OCI-LY1 (cell line): ENCODE data around the gene MEG3.

Source experiments
- CTCF ChIP-seq: fragments of 200-600 bp; sonication (generic), shearing (Covaris generic); IDR thresholded peaks from 2 replicates; pipeline ENCODE4 v1.5.1; 2017; ENCODE audit warnings: mild to moderate bottlenecking, antibody characterized with exemption, low read length, moderate library complexity, mixed read lengths
- EZH2 ChIP-seq: fragments of 200-600 bp; sonication (generic), shearing (Covaris generic); IDR thresholded peaks from 2 replicates; pipeline ENCODE4 v1.8.0; 2017; ENCODE audit warnings: borderline replicate concordance, mixed run types, mild to moderate bottlenecking, antibody characterized with exemption, low read length, moderate library complexity, mixed read lengths

DNA sequence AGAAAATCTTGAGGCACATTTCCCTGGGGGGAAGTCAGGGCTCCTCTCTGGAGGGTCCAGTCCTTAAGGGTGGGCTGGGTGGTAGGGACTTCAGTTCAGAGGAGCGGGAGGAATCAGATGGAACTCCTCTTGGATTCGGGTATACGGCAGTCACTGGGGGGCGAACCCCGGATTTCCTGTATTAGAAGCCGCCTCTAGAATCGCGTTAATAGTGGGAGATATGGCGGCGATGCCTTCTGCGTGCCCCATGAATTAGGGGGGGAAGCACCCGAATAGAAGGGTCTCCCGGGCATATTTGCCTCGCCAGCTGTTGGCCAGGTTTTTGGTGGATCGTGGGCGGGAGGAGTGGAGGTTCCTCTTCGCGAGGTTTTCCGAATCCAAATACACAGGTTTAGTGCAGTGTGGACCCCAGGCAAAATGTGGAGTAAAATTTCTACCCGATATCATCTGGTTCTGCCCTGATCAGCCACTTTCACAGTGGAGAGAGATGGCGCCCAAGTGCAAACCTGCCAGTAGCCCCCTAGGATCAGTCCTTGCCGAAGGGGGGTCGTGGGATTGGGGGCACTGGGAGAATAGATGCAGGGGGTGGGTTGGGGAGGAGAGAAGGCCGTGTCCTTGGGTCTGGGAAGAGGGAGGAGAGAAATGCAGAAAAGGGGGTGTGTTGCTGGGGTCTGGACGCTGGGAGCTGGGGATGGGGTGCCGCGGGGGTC lies 628 bp downstream of the MEG3 start:
- TF ChIP-seq EZH2 (no peak), CTCF (no peak)
